Fibroblast of skin of scalp (primary cell): ENCODE data around the gene SCYGR2. TPM values are rescaled to one million over a fixed set of nuclear protein-coding genes. Genes with fewer than 3 reads are reported as not detected.
A peak's percentile ranks its signal among the peaks of the same experiment; 100 is the strongest.
"Not testable (repeated sequence)": the region's sequence is repeated elsewhere in the genome, so short reads cannot be mapped to it uniquely, and the experiment has no call there.

ENCODE experiments used
- DNase-seq: peaks from one replicate; pipeline ENCODE4 v3.0.0-alpha.2; 2013
- polyA plus RNA-seq, 2 experiments: library from polyadenylated mRNA; unstranded; fragments of 120-200 nt; gene quantifications; one replicate each; pipeline ENCODE4 v1.2.1, GENCODE V29; 2013; ENCODE audit not compliant: insufficient read length in 2 of 2

Gene SCYGR2, protein sequence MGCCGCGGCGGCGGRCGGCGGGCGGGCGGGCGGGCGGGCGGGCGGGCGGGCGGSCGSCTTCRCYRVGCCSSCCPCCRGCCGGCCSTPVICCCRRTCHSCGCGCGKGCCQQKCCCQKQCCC
- not detected for polyA plus RNA-seq (2013, experiment 1 of 2; ENCODE audit: insufficient read length)
- not detected for polyA plus RNA-seq (2013, experiment 2 of 2; ENCODE audit: insufficient read length)

DNA sequence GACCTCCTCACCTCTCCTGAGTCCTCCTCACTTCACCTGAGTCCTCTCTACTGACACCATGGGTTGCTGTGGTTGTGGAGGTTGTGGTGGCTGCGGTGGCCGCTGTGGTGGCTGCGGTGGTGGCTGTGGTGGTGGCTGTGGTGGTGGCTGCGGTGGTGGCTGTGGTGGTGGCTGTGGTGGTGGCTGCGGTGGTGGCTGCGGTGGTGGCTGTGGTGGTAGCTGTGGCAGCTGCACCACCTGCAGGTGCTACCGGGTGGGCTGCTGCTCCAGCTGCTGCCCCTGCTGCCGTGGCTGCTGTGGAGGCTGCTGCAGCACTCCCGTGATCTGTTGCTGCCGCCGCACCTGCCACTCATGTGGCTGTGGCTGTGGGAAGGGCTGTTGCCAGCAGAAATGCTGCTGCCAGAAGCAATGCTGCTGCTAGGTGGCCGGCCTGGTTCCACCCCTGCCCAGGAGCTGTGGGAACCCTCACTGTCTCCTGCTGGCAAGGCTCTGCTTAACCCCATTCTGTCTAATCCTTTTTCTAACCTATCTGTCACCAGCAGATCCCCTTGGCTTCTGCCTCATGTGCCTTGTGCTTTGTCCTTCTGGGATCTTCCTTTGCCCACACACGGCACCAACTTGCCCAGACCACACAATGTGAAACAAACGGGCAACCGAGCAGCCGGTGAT is at the start of gene SCYGR2:
TSS of gene SCYGR2 (plus strand) at position 59 of the 669 bp plus-strand sequence. CDS start at position 59, 0 bp downstream.
- DNase-seq: not testable (repeated sequence)

DNA sequence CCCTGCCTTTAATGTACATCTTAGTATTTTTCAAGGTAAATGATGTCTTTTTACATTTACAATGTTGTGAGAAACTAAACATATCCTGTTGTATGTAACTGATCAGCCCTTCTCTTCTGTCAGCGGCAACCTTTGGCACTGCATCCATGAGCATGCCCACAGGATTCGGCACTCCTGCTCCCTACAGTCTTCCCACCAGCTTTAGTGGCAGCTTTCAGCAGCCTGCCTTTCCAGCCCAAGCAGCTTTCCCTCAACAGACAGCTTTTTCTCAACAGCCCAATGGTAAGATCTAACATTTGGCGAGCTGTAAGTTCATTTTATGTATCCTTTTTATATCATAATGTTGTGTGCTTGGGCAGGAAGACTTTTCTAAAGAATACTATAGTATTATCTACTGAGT is 46.9 kb upstream of the SCYGR2 start:
- no peak for DNase-seq

DNA sequence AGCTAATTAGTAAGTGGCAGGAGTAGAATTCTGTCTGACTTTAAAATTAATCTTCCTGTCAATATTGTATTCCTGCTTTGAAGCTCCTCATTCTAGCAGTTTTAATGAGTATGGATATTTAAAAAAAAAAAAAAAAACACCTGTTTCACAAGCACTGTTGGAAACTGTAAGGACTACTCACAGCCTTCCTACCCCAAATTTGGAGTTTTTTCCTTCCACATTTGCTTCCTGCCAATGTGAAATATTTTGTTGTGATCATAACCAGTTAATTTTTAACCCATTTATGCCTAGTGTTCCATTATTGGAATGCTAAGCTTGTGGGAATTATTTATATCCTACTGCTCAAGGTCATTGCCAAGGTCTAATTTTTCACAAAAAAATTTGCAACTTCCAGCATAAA is 36.1 kb upstream of the SCYGR2 start:
- DNase-seq: no peak

DNA sequence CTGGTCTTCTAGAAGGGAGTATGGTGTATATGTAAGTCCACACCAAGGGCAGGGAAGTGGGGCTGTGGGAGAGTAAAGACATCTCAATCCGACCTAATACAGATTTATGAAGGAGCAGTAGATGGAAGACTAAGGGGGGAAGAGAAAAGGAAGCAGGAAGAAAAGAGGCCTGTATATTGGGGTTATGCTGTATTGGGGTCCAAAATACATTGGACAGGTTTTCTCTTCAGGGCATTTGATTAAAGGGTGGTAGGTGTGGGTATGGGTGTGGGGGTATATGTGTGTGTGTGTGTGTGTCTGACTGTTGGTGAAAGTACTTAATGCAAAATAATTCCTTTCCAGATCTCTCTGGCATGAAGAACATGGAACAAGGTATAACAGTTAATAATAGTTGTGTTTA is 33.6 kb upstream of the SCYGR2 start:
- DNase-seq: no peak

DNA sequence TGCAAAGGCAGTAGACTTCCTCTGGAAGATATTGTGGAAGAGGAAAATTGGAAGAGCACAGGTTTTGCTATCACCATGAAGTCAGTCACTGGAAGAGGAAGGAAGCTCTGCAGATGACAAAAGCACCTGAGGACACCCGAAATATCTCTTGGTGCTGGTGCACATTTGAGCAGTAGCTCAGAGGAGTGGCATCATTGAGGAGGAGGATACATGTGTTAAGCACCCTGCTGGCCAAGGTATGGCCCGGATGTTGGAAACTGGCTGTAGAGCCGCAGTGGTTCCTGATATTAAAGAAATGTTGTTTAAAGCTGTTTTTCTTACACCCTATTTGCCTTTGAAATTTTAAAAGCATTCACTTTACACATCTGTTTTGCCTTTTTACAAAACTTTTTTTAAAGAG is 32.7 kb upstream of the SCYGR2 start:
- DNase-seq: no peak

DNA sequence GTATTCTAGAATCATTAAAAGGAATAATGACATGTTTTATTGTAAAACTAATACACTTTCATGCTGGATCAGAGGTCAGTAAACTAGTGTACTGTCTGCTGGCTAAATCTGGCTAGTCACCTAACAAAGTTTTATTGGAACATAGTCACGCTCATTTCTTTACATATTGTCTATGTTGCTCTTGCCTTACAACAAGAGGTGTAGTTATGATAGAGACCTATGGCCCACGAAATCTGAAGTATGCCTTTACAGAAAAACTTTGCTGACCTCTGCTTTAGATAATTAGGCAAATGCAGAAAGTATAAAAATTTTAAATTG is 29.9 kb upstream of the SCYGR2 start:
- DNase-seq: no peak

DNA sequence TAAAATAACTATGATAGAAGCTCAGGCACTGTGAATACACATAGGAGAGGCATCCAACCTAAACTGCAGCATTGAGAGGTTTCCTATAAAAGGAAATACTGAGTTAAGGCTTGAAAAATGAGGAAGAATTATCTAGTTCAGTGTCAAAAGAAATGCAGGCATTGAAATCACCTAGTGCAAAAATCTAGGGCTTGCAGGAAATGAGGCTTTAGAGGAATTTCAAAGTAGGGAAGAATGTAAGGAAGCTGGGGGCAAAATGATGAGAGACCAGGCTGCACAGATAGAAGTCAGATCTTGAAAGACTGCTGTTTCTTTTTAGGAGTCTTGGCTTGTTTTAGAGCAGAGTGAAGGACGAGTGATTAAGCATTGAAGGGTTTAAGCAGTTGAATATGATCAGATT is 28.1 kb upstream of the SCYGR2 start:
- DNase-seq: peak; percentile 3

DNA sequence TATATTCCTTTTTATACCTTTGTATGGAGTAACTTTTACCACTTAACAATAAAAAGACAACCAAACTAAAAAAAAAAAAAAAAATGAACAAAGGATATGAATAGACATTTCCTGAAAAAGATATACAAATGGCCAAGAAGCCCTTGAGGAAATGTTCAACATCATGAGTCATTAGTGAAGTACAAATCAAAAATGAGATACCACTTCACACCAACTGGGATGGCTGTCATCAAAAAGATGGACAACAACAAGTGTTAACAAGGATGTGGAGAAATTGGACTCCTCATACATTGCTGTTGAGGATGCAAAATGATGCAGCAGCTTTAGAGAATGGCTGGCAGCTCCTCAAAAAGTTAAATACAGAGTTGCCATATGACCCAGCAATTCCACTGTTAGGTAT is 22.6 kb upstream of the SCYGR2 start:
- no peak for DNase-seq

DNA sequence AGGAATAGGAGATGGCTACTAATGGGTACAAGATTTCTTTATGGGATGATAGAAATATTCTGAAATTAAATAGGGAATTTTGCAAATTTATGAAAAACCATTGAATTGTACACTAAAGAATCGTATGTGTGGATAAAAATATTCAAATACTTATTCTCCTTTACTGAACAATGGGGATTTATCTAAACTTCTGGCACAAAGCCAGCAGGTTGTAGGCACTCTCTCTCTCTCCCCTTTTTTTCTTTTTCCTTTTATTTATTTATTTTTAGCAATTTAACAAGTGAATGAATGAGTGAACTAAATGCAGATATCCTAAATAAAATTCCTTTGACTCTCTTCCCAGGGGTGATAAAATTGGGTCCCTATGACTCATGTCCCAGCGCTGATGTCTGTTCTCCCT is 21.9 kb upstream of the SCYGR2 start:
- DNase-seq: no peak

DNA sequence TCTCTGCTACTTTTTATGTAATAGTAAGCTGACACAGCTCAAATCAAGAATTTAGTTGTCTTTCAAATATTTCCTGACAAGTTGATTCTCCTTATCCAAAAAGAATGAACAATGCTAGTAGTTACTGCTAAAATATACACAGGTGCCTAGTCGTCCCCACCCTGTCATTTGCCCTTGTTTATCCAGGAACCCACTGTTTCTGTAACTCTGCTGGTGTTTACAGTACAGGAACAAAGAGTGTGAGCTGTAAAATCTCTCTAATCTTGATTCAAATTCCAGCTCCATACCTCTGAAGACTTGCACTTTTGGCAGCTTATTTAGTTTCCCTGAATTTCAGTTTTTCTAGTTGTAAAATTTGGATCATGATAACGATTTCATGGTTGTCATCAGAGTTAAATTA is 21.1 kb upstream of the SCYGR2 start:
- no peak for DNase-seq

DNA sequence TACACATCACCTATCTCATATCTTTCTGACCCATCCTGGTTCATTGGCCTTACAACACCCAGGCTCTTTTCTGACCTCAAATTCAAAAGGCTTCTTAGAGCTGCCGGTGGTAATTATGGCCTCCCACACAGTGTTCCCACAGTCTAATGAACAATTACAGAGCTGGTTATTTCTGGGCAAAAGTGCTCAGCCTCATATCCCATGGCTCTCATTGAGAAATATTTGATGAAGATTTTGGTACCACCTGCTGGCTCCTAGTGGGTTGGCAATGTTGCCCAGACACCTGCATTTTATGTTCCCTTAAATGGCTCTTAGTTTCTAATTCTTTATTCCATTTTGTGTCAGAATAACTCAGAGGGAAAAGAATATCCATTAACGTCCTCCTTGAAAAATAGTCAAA is 20.1 kb upstream of the SCYGR2 start:
- DNase-seq: no peak

DNA sequence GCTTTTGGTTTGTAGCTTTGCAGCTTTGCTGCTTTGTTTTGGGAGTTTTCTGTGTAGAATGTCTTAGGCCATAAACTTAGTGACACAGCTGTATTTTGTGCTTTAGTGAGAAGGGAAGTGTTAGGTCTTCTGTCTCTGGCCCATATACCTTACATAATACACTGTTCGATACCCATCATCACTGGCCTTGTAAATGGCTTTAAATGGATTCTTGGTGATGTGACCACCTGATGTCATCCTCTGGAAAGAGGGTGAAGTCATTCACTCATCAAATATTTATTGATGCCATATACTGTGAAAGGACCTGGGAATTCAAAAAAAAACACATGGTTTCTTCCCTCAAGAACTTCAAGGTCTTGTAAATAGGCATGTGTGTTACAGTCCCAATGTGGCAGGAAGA is 18.9 kb upstream of the SCYGR2 start:
- DNase-seq: no peak

DNA sequence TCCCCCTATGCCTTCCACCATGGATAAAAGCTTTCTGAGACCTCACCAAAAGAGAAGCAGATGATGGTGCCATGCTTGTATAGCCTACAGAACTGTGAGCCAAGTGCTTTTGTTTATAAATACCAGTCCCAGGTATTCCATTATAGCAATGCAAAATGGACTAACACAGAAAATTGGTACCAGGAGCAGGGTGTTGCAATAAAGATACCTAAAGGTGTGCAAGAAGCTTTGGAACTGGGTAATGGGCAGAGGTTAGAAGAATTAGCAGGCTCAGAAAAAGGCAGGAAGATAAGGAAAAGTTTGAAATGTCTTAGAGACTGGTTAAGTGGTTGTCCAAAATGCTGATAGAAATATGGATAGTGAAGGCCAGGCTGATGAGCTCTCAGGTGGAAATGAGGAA is 16.3 kb upstream of the SCYGR2 start:
- DNase-seq: no peak

DNA sequence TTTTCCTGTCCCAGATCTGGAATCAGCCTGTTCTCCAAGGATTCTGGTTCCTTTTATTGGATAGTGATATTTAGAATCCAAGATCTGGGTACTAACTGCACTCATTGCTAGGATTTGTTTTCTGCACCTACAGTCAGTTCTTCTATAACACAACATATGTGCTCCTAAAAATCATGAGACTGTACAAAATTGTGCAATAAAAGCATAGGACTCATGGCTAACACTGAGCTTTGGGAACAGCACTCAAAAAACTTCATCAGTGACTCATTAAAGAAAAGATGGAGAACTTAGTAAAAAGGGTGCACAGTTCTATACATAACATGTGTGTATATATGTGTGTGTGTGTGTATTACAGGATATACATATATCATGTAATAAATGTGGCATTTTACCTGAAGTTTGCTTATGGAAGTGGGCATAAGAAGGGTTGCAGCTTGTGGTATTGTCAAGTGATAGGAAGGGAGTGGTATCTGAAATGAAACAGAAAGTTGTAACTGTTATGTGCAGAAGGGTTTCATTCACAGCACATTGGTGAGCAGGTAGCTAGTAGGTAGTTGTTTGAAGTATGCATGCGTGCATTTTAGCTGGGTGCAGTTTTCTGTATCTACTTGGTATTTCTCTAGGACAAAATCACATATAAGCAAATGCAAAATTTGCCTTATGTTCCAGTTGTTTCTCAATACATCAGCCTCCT is 5.9 kb upstream of the SCYGR2 start:
- DNase-seq: no peak

DNA sequence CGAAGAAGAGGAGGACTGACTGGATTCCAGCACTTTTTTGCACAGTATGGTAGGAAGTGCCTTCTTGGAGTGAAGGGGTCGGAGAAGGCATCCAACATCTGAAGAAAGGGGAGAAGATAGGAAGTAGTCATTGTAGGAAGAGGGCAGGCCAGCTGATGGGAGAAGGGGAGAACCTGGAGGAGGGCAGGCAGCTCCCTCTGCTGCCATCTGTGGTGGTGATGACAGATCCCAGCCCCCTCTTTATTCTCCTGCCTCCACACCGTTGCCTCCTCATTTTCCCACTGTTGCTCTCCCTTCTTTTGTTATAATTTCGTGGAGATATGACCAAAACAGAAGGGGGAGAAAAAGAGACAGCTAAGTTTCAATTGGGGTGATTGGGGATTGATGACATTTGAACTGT is 2.9 kb upstream of the SCYGR2 start:
- DNase-seq: no peak

DNA sequence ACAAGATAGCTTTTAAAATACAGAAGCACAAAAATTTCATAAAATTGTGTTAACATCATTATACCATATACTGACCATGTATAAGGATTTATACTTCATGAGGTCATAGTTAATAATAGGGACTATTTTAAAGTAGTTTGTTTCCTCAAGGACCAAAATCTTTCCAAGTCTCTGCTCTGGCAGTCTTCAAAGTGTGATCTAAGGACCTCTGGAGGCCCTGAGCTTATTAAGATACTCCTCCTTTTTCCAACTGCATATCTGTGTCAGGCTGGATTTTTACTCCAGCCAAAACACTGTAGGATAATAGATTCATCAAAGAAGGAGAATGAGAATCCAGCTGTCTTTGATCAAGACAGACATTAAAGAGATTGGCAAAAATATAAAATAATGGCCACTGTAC is 1.7 kb upstream of the SCYGR2 start:
- DNase-seq: no peak

DNA sequence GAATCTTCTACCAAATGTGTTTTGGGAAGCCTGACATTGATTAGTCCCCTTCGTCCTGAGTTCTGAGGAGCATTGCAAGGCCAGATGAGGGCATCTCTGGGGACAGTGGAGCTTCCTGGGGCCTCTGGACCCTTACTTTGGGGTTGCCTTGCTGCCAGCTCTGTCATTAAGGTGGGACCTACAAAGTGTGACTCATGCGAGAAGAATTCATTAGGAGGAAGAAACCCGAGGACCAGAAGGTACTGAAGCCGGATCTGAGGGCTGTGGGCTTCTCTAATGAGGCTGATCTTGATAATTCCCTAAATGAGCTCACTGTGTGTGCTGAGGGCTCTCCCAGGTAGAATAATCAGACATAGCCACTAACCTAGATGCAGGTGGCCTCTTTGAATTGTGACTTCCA is 695 bp upstream of the SCYGR2 start:
- no peak for DNase-seq

DNA sequence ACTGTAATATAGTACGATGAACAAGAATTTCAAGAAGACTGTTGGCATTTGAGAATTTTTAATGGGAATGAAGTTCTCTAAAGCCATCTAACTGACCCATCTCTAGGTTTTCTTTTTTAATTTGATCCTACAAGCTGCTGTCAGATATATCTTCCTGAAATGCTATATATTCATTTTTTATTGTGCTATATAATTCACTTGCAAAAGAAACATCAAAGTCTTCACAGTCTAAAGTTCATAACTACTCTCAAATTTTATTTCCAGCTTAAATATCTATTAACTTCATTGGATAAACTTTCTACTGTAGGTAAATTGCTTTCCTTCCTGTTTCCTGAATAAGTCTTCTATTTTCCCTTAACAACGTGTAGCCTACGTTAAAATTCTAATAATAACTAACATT is 3.7 kb downstream of the SCYGR2 start:
- no peak for DNase-seq

DNA sequence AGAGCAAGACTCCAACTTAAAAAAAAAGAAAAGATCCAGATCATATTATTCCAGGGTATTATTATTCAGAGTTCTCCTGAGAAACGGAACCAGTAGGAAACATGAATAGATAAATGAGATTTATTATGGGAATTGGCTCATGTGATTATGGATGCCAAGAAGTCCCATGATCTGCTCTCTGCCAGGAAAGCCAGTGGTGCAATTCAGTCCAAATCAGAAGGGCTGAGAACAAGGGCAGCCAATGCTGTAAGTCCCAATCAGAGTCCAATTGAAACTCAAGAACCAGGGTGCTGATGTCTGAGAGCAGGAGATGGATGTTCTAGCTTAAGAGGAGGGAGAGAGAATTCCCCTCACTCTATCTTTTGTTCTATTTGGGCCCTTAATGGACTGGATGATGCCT is 7.8 kb downstream of the SCYGR2 start:
- no peak for DNase-seq

DNA sequence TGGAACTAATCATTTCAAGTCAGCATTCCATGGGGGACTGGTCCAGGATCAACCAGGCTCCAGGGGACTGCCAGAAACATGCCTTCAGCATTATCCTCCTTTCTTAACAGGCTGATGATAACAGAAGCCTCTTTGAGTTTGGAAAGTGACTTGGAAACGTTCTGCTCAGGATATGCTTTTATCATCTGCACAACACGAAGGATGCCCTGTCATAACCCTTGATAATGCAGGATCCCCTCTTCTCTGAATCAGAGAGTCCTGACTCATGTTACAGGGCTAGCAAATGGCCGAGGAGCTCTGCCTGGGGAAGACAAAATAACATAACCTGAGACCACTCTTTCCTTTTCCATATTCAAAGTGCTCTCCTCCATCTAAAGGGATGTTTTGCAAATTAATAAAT is 9.2 kb downstream of the SCYGR2 start:
- DNase-seq: no peak

DNA sequence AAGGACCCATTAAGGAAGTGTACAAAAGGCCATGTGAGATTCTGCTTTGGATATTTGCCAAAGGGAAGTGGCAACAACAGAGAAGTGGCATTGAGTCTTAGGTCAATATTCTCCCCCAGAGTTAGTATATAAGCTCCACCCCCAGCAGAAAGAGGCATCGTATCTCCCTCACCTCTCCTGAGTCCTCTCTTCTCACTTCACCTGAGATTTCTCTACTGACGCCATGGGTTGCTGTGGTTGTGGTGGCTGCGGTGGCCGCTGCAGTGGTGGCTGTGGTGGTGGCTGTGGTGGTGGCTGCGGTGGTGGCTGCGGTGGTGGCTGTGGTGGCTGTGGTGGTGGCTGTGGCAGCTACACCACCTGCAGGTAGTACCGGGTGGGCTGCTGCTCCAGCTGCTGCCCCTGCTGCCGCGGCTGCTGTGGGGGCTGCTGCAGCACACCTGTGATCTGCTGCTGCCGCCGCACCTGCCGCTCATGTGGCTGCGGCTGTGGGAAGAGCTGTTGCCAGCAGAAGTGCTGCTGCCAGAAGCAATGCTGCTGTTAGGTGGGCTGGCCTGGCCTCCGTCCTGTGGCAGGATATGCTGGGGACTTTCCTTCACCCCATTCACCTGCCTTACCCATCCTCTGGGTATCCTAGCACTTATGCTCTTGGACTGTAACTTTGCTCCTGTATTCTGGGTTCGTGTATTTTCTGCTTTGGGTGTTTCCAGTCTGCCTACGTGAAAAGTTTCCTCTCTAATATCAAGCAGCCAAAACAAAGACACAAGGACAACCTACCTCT is 10.1 kb downstream of the SCYGR2 start:
- no peak for DNase-seq

DNA sequence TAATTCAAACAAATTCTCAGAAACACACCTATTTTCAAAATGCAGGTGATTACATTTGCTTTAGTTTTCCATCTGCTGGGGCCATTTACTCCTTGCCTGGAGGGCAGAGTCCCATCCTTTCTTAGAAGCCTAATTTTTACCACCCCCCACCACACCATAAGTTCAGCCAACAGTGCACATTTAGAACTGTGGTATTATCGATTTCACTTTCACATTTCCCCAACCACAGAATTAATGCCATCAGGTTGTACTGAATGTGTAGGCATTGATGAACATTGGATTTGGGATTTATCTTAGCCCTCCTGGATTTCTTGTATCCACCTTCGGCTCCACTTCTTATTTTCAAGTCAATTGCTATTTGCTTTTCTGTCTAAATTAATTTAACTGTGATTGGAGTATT is 11.4 kb downstream of the SCYGR2 start:
- DNase-seq: no peak

DNA sequence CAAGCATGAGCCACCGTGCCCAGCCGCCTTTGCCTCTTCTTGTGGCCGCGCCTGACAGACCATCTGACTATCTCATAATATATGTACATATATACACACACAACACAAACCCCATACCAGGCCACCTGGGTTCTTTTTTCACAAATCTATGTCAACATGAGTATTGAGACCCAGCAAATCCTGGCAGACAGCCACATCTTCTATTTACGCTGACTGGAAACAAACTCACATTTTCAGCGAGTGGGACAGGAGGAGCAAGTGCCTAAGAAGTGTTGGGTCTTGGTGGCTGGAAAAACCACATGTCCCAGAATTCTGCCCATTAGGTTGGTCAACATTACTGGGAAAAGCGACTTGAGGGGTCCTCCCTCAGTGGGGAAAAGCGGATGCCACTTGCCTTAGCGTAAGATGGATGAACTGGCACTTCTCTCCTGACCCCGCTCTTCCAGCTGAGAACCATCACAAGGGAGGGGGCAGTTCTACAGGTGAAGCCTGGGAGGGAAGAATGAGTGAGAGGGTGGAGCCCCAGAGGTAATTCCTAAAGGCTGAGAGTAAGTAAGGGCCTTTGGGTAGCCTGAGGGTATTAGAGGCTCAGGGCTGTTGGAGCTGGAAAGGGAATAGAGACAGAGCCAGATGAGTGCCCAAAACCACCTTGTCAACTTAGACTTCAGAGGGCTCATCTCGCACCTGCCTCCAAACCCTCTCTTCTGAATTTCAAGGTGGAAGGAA is 14.0 kb downstream of the SCYGR2 start:
- DNase-seq: no peak
